RPMI7951 (cell line): ENCODE results near the gene AGO3. TPM values are rescaled to one million over a fixed set of nuclear protein-coding genes. Genes with fewer than 3 reads are reported as not detected.

ENCODE experiments used
- total RNA-seq: library from RNA; depleted of rRNA; stranded (reverse); fragments of >200 nt; shearing (Covaris generic); gene quantifications from 2 replicates; pipeline ENCODE4 v1.2.3, GENCODE V29; 2014; rRNA removed

AGO3 gene
- total RNA-seq, 1 experiment from 2014 or later, result 13.9 TPM

Other genes with a start within 250 kb of the AGO3 start
- 15.1 and 17.8 TPM in 2 replicates for gene C1orf216, start 212.2 kb upstream of the AGO3 start, total RNA-seq
- 19.0 and 20.5 TPM in 2 replicates for gene CLSPN, start 161.1 kb upstream of the AGO3 start, total RNA-seq
- 8.1 and 11.3 TPM in 2 replicates for gene AGO4, start 123.1 kb upstream of the AGO3 start, total RNA-seq
- gene AGO1, start 47.9 kb upstream of the AGO3 start, total RNA-seq, result 9.1 and 11.1 TPM in 2 replicates
- gene TEKT2, start 153.0 kb downstream of the AGO3 start, total RNA-seq, result 0.20 TPM in 1 of 2 replicates, not detected in the other
- 53.9 and 65.9 TPM in 2 replicates for gene ADPRS, start 157.8 kb downstream of the AGO3 start, total RNA-seq
- gene COL8A2, start 194.1 kb downstream of the AGO3 start, total RNA-seq, result 0.88 and 0.96 TPM in 2 replicates
- gene TRAPPC3, start 218.4 kb downstream of the AGO3 start, total RNA-seq, result 78.2 and 125 TPM in 2 replicates
- 82.4 and 107 TPM in 2 replicates for gene MAP7D1, start 225.1 kb downstream of the AGO3 start, total RNA-seq